Colon (tissue), 2 donors: ENCODE data around the gene ADGRL4.
"Not testable (repeated sequence)": the region's sequence is repeated elsewhere in the genome, so short reads cannot be mapped to it uniquely, and the experiment has no call there.

Experiments used
- FAIRE-seq: peaks from 2 replicates; lab custom pipeline; 2012; peaks lifted over from hg19 to GRCh38; lab: Jason Lieb, UNC
- donor health status: control.
- donor health status: control.

Gene ADGRL4

GRCh38 chr1:79006564-79006963 lies at the start of gene ADGRL4:
Gene ADGRL4, minus strand, starts transcription at chr1:79006730. Its CDS starts 76 bp downstream, at chr1:79006654.
- no peak for FAIRE-seq

- no peak for FAIRE-seq
Measured at GRCh38 chr1:79055856-79056255, 49.3 kb upstream of the ADGRL4 start.

GRCh38 chr1:79052829-79053449 lies 46.4 kb upstream of the ADGRL4 start:
- no peak for FAIRE-seq

GRCh38 chr1:79044974-79045650 lies 38.6 kb upstream of the ADGRL4 start:
- FAIRE-seq, result no peak

GRCh38 chr1:79043506-79043905 lies 37.0 kb upstream of the ADGRL4 start:
- FAIRE-seq, result no peak

- no peak for FAIRE-seq
Measured at GRCh38 chr1:79042539-79042938, 36.0 kb upstream of the ADGRL4 start.

- FAIRE-seq, result no peak
Measured at GRCh38 chr1:79042117-79042516, 35.6 kb upstream of the ADGRL4 start.

GRCh38 chr1:79041666-79042065 lies 35.1 kb upstream of the ADGRL4 start:
- FAIRE-seq, result no peak

GRCh38 chr1:79040424-79041082 lies 34.0 kb upstream of the ADGRL4 start:
- no peak for FAIRE-seq

- FAIRE-seq, result no peak
Measured at GRCh38 chr1:79037085-79037484, 30.6 kb upstream of the ADGRL4 start.

- no peak for FAIRE-seq
Measured at GRCh38 chr1:79012500-79012899, 6.0 kb upstream of the ADGRL4 start.

- FAIRE-seq, result no peak
Measured at GRCh38 chr1:79010589-79010988, 4.1 kb upstream of the ADGRL4 start.

- no peak for FAIRE-seq
Measured at GRCh38 chr1:79005945-79006344, 585 bp downstream of the ADGRL4 start.

GRCh38 chr1:79004916-79005315 lies 1.6 kb downstream of the ADGRL4 start:
- FAIRE-seq, result no peak

GRCh38 chr1:78996791-78997190 lies 9.7 kb downstream of the ADGRL4 start:
- no peak for FAIRE-seq

- FAIRE-seq, result no peak
Measured at GRCh38 chr1:78987042-78987441, 19.5 kb downstream of the ADGRL4 start.

- no peak for FAIRE-seq
Measured at GRCh38 chr1:78980511-78980910, 26.0 kb downstream of the ADGRL4 start.

GRCh38 chr1:78972723-78973122 lies 33.8 kb downstream of the ADGRL4 start:
- no peak for FAIRE-seq

GRCh38 chr1:78967091-78967490 lies 39.4 kb downstream of the ADGRL4 start:
- not testable (repeated sequence) for FAIRE-seq

- no peak for FAIRE-seq
Measured at GRCh38 chr1:78958711-78959110, 47.8 kb downstream of the ADGRL4 start.

GRCh38 chr1:78950826-78951225 lies 55.7 kb downstream of the ADGRL4 start:
- FAIRE-seq, result no peak

- FAIRE-seq, result no peak
Measured at GRCh38 chr1:78949227-78949626, 57.3 kb downstream of the ADGRL4 start.

- no peak for FAIRE-seq
Measured at GRCh38 chr1:78919150-78919549, 87.4 kb downstream of the ADGRL4 start.

- FAIRE-seq, result no peak
Measured at GRCh38 chr1:78918157-78918556, 88.4 kb downstream of the ADGRL4 start.
